GM18870 (cell line): ENCODE data around the gene SIM2.
"Not testable (repeated sequence)": the region's sequence is repeated elsewhere in the genome, so short reads cannot be mapped to it uniquely, and the experiment has no call there.

Experiments used
- ATAC-seq: cut with Tn5 transposase; IDR thresholded peaks from one replicate; pipeline ENCODE4 v1.9.1; 2021; ENCODE audit warnings: moderate library complexity; ENCODE audit not compliant: unreplicated experiment

Gene SIM2, protein sequence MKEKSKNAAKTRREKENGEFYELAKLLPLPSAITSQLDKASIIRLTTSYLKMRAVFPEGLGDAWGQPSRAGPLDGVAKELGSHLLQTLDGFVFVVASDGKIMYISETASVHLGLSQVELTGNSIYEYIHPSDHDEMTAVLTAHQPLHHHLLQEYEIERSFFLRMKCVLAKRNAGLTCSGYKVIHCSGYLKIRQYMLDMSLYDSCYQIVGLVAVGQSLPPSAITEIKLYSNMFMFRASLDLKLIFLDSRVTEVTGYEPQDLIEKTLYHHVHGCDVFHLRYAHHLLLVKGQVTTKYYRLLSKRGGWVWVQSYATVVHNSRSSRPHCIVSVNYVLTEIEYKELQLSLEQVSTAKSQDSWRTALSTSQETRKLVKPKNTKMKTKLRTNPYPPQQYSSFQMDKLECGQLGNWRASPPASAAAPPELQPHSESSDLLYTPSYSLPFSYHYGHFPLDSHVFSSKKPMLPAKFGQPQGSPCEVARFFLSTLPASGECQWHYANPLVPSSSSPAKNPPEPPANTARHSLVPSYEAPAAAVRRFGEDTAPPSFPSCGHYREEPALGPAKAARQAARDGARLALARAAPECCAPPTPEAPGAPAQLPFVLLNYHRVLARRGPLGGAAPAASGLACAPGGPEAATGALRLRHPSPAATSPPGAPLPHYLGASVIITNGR

DNA sequence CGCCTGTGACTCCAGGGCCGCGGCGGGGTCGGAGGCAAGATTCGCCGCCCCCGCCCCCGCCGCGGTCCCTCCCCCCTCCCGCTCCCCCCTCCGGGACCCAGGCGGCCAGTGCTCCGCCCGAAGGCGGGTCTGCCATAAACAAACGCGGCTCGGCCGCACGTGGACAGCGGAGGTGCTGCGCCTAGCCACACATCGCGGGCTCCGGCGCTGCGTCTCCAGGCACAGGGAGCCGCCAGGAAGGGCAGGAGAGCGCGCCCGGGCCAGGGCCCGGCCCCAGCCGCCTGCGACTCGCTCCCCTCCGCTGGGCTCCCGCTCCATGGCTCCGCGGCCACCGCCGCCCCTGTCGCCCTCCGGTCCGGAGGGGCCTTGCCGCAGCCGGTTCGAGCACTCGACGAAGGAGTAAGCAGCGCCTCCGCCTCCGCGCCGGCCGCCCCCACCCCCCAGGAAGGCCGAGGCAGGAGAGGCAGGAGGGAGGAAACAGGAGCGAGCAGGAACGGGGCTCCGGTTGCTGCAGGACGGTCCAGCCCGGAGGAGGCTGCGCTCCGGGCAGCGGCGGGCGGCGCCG lies at the start of gene SIM2:
Gene SIM2, plus strand, starts transcription at position 135 of the 565 bp plus-strand sequence. CDS start 632 bp downstream, outside the sequence.
- no peak for ATAC-seq

DNA sequence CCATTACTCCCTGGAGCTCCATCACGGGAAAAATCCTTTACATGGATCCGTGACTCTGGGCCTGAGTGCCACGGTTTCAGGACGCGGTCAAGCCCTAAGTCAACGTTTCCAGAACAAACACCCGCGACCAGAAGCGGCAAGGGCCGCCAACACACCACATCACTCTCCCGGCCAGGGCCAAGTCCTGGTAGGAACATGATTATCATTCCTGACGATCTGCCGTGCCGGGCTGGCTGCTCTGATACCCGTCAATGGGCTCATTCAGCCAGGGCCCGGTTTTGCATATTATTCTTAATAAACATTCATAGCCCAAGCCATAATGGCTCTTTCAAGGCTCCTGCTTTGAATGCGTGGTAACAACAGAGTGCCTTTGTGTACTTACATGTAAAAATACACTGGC lies 44.6 kb upstream of the SIM2 start:
- ATAC-seq = no peak

DNA sequence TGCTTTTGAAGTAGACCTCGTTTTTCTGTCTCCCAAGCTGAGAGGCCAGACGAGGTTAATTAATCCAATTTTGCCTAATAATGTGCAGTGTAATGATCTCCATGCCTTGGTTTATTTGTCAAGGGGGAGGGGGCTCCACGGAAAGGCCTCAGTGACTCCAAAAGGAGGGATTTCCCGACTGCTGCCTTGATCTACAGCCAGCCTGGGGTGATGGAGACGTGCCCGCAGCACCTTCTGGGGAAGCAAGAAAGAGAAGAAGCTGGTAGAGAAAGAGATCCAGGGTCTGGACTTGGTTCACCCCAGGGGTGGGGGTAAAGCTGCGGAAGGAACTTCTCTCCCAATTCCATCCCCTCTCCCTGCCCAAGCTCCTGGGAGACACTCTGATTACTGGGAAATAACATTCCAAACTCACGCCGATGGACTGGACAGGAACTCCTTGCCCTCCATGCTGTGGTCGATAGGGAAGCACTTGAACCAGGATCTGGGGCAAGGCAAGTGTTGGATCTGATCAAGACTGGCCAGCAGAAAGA lies 44.1 kb upstream of the SIM2 start:
- ATAC-seq = no peak

DNA sequence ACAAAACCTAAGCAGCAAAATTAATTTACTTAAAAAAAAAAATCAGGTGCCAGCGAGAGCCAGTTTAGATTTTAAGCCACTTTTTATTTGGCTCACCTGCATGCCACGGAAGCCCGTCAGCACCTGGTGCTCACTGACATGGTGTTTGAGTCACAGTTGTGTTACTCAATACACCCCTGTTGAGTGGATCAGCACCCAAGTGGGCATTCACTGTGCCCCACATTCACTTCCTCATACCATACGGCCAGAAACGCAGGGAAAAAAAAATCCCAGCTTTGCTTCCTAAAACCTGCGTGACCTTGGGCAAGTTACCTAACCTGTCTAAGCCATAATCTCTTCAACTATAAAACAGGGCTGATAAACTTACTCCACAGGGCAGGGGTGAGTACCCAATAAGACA lies 42.8 kb upstream of the SIM2 start:
- ATAC-seq = no peak

DNA sequence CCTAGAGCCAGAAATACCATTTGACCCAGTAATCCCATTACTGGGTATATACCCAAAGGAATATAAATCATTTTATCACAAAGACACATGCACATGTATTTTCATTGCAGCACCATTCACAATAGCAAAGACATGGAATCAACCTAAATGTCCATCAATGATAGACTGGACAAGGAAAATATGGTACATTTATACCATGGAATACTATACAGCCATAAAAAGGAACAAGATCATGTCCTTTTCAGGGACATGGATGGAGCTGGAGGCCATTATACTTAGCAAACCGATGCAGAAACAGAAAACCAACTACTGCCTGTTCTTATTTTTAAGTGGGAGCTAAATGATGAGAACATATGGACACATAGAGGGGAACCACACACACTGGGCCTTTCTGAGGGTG lies 41.6 kb upstream of the SIM2 start:
- ATAC-seq = not testable (repeated sequence)

DNA sequence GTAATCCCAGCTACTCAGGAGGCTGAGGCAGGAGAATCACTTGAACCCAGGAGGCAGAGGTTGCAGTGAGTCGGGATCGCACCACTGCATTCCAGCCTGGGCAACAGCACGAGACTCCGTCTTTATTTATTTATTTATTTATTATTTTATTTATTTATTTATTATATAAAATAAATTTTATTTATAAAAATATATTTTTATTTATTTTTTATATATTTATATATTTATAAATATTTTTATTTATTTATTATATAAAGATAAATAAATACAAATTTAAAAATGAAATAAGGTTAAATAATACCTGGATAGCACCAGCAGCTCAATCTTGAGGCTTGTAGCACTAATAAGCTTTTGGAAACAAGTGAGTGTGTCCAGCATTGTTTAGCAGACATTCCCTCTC lies 40.9 kb upstream of the SIM2 start:
- no peak for ATAC-seq

DNA sequence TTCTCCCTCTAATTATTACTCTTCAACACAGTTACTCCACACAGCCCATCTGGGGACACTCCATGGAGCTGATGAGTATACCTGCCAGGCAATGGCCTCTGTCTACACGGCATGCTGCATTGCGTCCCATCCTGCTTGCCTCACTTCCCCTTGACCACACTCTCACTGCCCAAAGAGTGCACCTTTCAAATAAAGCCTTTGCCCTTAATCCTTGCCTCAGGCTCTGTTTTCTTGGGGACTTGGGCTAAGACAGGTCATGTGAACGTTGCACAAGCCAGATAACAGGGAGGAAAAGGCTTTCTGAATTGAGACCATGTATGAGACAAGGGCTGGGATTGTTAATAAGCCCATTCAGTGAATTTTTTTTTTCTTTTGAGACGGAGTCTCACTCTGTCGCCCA lies 40.0 kb upstream of the SIM2 start:
- ATAC-seq = no peak

DNA sequence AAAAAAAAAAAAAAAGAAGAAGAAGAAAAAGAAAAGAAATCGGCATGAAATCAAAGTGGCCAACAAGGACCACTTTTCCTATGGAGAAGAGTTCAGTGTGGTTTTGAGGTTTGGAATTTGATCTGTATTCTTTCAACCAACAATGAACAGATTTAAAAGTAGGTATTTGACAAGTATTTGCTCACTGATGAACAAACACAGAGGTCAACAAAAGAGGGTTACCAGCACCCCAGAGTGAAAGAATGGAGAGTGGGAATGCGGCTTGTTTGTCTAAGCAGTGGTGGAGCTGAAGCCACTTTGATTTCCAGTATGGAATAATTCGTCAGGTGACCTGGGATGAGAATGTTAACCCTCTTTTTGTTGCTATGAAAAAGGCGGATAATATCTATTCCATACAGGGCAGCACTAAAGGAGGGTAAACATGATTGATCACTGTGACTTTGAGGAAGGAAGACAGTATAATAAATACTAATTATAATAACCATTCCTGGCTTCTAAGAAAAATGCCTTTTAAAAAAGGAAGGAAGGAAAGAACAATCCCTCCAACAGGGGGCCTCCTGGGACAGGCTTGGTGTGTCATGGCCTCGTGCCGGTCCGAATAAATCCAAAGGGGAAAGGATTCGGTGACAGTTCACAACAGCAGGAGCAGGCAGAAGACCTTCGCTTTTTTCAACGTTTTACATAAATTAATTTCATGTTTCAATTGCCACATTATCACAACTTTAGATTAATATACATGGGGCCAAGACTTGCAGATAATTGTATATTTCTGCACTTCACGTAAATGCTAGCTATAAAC lies 37.2 kb upstream of the SIM2 start:
- no peak for ATAC-seq

DNA sequence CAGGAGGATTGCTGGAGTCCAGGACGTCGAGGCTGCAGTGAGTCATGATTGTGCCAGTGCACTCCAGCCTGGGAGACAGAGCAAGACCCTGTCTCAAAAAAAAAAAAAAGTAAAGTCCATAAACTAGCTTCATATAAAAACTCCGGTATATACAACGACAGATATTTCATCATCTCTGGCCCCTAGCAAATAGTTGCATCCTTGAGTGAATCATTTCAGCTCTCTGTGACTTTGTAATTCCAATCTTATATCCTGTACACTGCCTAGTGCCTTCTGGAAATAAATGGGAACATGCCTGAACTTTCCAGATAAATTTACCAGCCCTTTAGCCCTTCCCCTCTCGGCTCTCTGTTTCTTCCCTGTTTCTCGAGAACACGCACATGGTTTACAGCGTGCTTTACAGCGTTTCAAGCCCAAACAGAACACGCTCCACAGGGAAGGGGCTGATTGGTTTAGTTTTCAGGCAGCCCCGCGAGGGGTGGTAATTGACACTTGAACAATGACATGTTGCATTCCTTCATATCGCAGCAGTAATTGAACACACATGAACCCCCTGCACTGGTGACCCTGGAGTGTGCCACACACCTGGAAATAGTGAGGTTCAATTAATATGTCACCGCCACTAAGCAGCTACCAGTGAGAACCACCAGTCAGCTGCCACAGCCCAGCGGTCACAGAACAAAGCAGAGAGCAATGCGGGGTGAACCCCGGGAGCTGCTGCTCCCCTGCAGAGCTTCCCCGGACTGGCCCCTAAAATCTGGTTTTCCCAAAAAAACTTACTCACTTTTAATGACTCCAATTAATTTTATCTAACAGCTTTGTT lies 35.7 kb upstream of the SIM2 start:
- no peak for ATAC-seq

DNA sequence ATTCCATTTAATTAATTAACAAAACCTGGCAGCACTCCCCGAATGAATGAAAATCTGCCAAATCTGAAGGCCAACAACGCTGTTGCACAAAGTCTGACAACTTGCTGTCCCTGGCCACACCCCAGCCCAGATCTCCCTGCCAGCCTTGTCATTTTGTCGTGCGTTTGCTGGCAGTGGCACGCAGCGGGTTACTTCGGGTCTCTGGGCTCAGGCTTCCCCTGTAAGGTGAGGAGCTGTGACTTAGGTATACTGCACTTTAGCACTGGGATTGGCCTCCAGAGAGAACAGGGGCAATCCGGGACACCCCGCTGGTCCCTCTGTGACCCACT lies 34.3 kb upstream of the SIM2 start:
- ATAC-seq = no peak

DNA sequence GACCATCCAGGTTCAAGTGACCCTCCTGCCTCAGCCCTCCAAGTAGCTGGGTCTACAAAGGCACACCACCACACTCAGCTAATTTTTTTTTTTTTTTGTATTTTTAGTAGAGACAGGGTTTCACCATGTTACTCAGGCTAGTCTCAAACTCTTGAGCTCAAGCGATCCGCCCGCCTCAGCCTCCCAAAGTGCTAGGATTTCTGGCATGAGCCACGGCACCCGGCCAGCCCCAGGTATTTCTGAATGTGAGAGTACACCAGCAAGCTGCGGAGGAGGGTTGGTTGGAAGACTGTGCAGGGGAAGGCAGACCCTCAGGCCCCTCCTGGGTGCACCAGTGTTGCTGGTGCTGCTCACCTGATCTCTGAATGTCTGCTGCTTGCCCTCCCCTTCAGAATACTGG lies 33.1 kb upstream of the SIM2 start:
- no peak for ATAC-seq

DNA sequence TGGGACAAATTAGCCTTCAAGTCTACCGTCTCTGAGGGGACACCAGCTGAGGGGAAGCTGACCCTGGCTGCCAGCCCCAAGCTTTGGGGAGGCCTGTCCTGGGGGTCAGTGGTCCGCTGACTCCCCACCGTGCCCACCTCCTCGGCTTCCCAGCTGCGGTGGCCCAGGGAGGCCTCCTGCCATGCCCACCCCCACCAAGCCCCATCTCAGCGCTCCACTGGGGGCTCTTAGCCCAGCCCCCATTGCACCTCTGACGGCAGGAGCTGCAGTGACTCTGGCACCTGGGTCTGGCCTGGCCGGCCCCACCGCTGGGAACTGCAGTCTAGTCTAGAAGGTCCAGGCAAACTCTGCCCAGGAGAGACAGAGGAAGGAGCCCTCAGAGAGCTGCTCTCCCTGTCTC lies 30.2 kb upstream of the SIM2 start:
- ATAC-seq = no peak

DNA sequence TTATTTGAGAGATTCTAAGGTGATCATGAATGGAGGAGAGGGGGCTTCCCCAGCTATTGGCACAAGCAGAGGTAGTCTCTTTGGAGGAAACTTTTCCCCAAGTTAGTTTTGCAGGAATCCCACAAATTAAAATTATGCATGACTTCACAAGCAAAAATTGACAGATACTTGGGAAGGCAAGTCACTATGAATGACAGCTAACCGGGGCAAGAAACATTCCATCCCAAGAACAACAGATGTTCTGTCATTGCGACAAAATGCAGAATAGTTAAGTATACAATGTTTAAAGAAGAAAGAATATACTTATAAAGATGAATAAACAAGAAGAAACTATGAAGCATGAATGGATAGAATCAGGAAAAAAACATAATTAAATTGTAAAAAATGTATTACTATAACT lies 27.1 kb upstream of the SIM2 start:
- ATAC-seq = no peak

DNA sequence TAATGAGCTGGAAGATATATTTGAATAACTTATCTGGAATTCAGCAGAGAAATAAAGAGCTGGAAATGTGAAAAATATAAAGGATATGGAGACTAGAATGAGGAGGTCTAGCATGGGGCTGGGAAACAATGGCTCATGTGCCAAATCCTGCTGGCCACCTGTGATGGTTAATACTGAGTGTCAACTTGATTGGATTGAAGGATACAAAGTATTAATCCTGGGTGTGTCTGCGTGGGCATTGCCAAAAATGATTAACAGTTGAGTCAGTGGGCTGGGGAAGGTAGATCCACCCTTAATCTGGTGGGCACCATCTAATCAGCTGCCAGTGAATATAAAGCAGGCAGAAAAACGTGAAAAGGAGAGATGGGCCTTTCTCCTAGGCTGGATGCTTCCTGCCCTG lies 26.6 kb upstream of the SIM2 start:
- ATAC-seq = not testable (repeated sequence)

DNA sequence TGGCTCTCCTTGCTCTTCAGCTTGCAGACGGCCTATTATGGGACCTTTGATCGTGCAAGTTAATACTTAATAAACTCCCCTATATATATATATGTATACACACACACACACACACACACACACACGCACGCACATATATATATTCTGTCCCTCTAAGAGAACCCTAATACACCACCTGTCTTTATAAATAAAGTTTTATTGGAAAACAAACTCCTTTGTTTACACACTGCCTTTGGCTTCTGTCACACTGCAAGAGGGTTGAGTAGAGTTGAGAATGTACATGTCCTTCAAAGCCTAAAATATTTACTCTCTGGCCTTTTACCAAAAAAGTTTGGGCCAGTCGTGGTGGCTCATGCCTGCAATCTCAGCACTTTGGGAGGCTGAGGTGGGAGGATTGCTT lies 26.2 kb upstream of the SIM2 start:
- no peak for ATAC-seq

DNA sequence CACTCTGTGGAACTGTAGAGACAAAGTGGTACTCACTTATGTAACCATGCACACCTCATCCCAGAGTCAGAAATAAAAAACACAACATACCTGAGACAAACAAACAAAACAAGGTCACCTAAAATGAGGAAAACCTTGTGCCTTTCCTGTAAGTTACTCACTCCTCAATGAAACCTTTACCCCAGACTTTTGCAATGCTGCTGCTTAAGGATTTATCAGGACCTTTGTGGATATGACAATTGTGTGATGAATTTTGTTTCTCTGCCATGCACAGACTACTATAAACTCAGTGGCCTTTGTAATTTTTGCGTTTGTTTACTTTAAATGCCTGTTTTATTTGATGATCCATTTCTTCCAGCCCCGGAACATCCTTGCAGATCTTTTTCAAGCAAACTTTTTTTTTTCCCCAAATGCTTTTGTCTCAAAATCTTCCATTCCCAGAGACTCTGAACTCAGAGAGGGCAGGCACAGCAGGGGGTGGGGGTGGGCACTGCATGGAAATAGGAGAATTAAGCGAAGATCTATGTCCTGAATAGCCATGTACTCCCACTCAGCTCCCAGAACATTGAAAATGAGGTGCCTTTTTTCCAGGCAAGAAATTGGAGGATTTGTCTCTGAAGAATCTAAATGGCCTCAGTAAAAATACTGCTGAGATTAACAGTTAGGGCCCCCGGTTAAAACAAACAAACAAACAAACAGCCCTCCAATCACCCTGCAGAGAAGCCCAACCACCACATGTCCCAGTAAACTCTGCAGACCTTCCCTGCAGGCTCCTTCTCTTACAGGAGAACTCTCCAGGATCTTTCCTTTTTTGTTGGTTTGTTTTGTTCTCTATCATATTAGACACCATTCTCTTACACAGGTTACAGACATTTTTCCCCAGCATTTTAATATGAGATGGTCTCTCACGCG lies 22.6 kb upstream of the SIM2 start:
- ATAC-seq = no peak

DNA sequence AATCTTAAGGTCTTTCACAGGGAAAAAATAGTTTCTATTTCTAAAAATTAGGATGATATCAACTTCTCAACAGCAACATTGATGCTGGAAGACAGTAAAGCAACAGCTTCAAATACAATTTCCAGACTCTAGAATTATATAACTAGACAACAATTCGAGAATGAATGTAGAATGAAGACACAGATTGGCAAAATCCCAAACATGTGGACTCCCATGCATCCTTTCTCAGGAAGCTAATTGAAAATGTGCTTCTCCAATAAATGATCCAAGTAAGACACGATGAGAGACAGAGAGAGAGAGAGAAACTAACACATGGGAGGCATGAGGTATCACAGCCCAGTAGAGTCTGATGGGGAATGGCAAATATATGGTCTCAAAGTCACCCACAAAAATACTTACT lies 21.5 kb upstream of the SIM2 start:
- ATAC-seq = no peak

DNA sequence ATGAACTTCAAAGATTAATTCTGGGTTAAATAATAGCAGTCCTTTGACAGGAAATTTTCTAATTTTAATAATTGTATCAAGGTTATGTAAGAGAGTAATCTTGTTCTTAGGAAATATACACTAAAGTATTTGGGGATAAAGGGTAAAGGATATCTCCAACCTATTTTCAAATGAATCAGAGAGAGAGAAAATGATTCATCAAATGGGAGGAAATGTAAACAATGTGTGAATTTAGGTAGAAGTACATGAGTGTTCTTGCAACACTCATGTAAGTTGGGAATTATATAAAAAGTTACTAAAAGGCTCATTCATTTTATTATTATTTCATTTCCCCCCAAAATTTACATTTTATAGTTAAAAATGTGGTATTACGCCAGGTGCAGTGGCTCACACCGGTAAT lies 20.4 kb upstream of the SIM2 start:
- ATAC-seq = no peak

DNA sequence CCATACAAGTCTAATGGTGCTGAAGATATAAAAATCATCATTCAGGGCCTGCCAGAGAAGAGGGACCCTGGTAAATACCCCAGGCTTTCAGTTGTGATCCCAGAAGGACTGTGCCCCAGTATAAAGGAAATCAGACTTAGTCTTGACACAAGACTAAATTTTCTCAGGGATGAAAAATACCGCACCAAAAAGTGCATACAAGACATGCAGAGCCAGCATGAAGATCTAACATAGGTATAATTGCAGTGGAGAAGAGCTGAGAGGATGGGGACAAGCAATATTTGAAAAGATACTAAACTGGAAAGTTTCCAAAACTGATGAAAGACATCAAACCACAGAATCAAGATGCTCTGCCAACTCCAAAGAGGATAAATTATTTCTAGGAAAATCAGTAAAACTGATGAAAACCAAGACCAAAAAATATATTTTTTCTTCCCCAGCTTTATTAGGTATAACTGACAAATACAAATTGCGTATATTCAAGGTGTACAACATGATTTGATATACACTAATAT lies 17.7 kb upstream of the SIM2 start:
- no peak for ATAC-seq
